ENCODE data around the gene NCEH1.
A peak's percentile ranks its signal among the peaks of the same experiment; 100 is the strongest.
"Not testable (repeated sequence)": the region's sequence is repeated elsewhere in the genome, so short reads cannot be mapped to it uniquely, and the experiment has no call there.

NCEH1 gene

GRCh38 chr3:172710664-172711453 lies at the start of gene NCEH1:
Gene NCEH1 (minus strand): TSS chr3:172711067. CDS start chr3:172710984, 83 bp downstream.
- peak; percentile 79 for DNase-seq

GRCh38 chr3:172760416-172760815 lies 49.5 kb upstream of the NCEH1 start:
- not testable (repeated sequence) for DNase-seq

- DNase-seq = no peak
Observed at GRCh38 chr3:172753125-172753524, 42.3 kb upstream of the NCEH1 start.

- peak; percentile 10 for DNase-seq
Observed at GRCh38 chr3:172752651-172753050, 41.8 kb upstream of the NCEH1 start.

GRCh38 chr3:172751175-172751704 lies 40.4 kb upstream of the NCEH1 start:
- DNase-seq = no peak

- peak; percentile 99 for DNase-seq
Observed at GRCh38 chr3:172750368-172751174, 39.7 kb upstream of the NCEH1 start, which contains the start of gene ECT2. Gene ECT2 (plus strand): TSS chr3:172750726. CDS start chr3:172754531, 3,805 bp downstream.

GRCh38 chr3:172750069-172750367 lies 39.2 kb upstream of the NCEH1 start:
- no peak for DNase-seq

GRCh38 chr3:172749230-172749965 lies 38.5 kb upstream of the NCEH1 start:
- no peak for DNase-seq

GRCh38 chr3:172746475-172746874 lies 35.6 kb upstream of the NCEH1 start:
- no peak for DNase-seq

GRCh38 chr3:172739462-172739861 lies 28.6 kb upstream of the NCEH1 start:
- DNase-seq = no peak

GRCh38 chr3:172735014-172735413 lies 24.1 kb upstream of the NCEH1 start:
- DNase-seq = no peak

- DNase-seq = no peak
Observed at GRCh38 chr3:172726380-172726779, 15.5 kb upstream of the NCEH1 start.

GRCh38 chr3:172722536-172723040 lies 11.7 kb upstream of the NCEH1 start:
- DNase-seq = not testable (repeated sequence)

- DNase-seq = peak; percentile 32
Observed at GRCh38 chr3:172717493-172718088, 6.7 kb upstream of the NCEH1 start.

GRCh38 chr3:172716476-172716875 lies 5.6 kb upstream of the NCEH1 start:
- no peak for DNase-seq

- DNase-seq = no peak
Observed at GRCh38 chr3:172713316-172713715, 2.4 kb upstream of the NCEH1 start.

- no peak for DNase-seq
Observed at GRCh38 chr3:172711454-172711795, 558 bp upstream of the NCEH1 start.

GRCh38 chr3:172709774-172710663 lies 848 bp downstream of the NCEH1 start:
- DNase-seq = peak; percentile 4

GRCh38 chr3:172708921-172709773 lies 1.7 kb downstream of the NCEH1 start:
- DNase-seq = no peak

GRCh38 chr3:172707967-172708366 lies 2.9 kb downstream of the NCEH1 start:
- no peak for DNase-seq

- no peak for DNase-seq
Observed at GRCh38 chr3:172707030-172707429, 3.8 kb downstream of the NCEH1 start.

Measured in CD4-positive, alpha-beta T cell treated with Interleukin-10 for 1 hour (primary cell).